Transverse colon (tissue), 3 donors: Measurements from ENCODE around the gene GPER1.

Experiments
- POLR2A ChIP-seq: fragments of 450-650 bp; IDR thresholded peaks from one replicate; pipeline ENCODE4 v1.6.1; 2016; ENCODE audit warnings: antibody characterized with exemption, mild to moderate bottlenecking, moderate library complexity
- TF ChIP-seq, protein P1 (sequence below), 5 experiments: fragments of 200-600 bp in 3 of 5; fragments of 450-650 bp in 2 of 5; sonication (generic) in 3 of 5; IDR thresholded peaks; 1 replicate in 2 of 5; 2 replicates in 3 of 5; pipeline ENCODE4 v1.5.1; 2016 to 2017; ENCODE audit warnings: antibody characterized with exemption in 5 of 5, inconsistent platforms in 3 of 5, mild to moderate bottlenecking in 2 of 5, moderate library complexity in 1 of 5

DNA sequence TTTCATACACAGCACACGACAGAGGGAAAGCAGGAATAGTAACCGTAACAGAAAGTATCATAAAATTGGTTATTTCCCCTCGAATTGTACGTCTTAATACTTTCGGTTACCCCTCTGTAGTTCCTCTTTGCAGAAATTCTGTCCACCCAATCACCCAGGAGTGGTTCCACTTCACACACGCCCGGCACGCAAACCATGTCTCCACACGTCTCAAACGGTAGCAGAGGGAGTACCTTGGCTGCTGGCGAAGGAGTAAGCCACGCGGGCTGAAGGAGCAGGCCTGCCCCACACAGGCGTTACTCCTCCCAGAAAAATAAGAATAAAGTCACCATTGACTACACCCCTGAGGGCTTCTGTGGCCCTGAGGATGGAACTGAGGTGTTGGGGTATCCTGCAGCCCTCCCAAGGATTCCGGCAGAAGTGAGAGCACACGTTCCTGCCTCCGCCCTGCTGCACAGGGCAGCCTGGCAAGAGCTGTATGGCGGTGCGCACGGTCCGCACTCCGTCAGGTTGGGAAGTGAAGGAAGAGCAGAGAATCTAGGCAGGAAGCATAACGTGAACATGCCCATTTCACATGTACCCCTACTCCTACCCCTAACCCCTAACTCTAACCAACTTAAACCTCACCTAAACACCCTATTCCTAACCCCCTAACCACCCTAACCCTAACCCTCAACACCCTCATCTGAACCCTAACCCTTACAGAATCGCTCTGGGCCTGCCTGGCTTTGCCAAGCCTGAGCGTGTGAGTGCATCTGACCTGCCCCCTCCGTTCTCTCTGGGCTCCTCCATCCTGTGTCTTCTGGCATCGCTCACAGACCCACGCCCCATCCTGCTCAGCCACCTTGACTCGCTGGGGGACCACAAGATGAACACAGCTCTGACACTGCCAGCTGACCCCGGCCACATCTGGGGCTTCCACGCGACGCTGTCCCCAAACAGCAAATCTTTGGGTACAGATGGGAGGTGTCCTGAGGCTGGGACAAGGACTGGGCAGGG lies 25.3 kb upstream of the GPER1 start:
- TF ChIP-seq, protein P1, sequence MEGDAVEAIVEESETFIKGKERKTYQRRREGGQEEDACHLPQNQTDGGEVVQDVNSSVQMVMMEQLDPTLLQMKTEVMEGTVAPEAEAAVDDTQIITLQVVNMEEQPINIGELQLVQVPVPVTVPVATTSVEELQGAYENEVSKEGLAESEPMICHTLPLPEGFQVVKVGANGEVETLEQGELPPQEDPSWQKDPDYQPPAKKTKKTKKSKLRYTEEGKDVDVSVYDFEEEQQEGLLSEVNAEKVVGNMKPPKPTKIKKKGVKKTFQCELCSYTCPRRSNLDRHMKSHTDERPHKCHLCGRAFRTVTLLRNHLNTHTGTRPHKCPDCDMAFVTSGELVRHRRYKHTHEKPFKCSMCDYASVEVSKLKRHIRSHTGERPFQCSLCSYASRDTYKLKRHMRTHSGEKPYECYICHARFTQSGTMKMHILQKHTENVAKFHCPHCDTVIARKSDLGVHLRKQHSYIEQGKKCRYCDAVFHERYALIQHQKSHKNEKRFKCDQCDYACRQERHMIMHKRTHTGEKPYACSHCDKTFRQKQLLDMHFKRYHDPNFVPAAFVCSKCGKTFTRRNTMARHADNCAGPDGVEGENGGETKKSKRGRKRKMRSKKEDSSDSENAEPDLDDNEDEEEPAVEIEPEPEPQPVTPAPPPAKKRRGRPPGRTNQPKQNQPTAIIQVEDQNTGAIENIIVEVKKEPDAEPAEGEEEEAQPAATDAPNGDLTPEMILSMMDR (IDR thresholded peaks at IDR 0.05), result no peak
- TF ChIP-seq POLR2A, result no peak
